ENCODE results near the gene JMY. TPM values are rescaled to one million over a fixed set of nuclear protein-coding genes. Genes with fewer than 3 reads are reported as not detected.

JMY gene
- total and polyA plus RNA-seq, 2 donors (not counting 3 experiments of a cell fraction or from before 2014, with no cell fraction given) = 1.5 to 6.5 TPM

DNA sequence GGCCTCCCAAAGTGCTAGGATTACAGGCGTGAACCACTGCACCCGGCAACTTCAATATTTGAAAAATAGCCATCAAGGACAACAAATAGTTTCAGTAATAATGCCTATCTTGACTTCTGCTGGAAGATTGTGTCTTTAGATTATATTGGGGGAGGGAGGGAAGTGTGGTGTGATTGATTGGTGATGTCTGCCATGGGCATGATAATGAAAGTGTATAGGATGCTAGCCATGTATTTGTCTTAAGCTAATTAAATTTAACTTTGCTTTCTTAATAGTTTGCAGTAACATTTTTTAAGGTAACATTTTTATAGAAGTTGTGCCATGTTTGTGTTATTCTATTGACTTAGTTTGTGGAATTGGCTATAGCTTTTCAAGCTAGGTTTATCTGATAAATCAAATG lies 4.6 kb downstream of the JMY start:
- Histone ChIP-seq H3K4me3 (replicated peaks in 1 of 3; ENCODE audit: insufficient read depth in 1 of 3, low read depth in 1 of 3, low read length in 3 of 3) (no peak overlapping the region), H3K27me3 (ENCODE audit: control insufficient read depth in 2 of 2, insufficient read depth in 2 of 2, low read length in 2 of 2) (no peaks in the 10 kb centered on the region), H3K9me3 (replicated peaks; ENCODE audit: control insufficient read depth, insufficient read depth, low read length) (no peaks in the 10 kb centered on the region), H3K9me1 (replicated peaks; ENCODE audit: control insufficient read depth, extremely low read depth, insufficient read depth, low read length) (no peaks in the 10 kb centered on the region), H3K79me2 (ENCODE audit: control insufficient read depth, insufficient read depth, low read length) (no peaks in the 10 kb centered on the region), H3K4me2 (ENCODE audit: insufficient read depth, low read length) (no peak overlapping the region), H3K36me3 (ENCODE audit: control insufficient read depth in 2 of 2, extremely low read depth in 1 of 2, insufficient read depth in 2 of 2, low read length in 2 of 2) (no peaks in the 10 kb centered on the region), H2AFZ (ENCODE audit: low read depth, low read length) (no peak overlapping the region), H3K27ac (ENCODE audit: insufficient read depth, low read depth, low read length) (no peak overlapping the region), H3K4me1 (ENCODE audit: control insufficient read depth, extremely low read depth, insufficient read depth, low read length) (peaks cover 8% of the 10 kb centered on the region), H4K20me1 (replicated peaks; ENCODE audit: control insufficient read depth, extremely low read depth, insufficient read depth, low read length) (peaks cover 7% of the 10 kb centered on the region), H3K9ac (replicated peaks; ENCODE audit: extremely low read depth, insufficient read depth, low read length) (no peak overlapping the region)
- no peak for TF ChIP-seq MYC (IDR thresholded peaks at IDR 0.05; ENCODE audit: low read depth, low read length)
- TF ChIP-seq EZH2 (IDR thresholded peaks at IDR 0.05; ENCODE audit: borderline replicate concordance, low read depth, low read length, severe bottlenecking) = no peak
- no peak for TF ChIP-seq POLR2AphosphoS5 (IDR thresholded peaks at IDR 0.05; ENCODE audit: insufficient read depth, low read depth, low read length)
- TF ChIP-seq, protein P1, sequence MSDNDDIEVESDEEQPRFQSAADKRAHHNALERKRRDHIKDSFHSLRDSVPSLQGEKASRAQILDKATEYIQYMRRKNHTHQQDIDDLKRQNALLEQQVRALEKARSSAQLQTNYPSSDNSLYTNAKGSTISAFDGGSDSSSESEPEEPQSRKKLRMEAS (IDR thresholded peaks at IDR 0.05; ENCODE audit: insufficient read depth, insufficient read length) = no peak
- no peak for TF ChIP-seq FOS (IDR thresholded peaks at IDR 0.05; ENCODE audit: borderline replicate concordance, insufficient read depth, low read length)
- no peak for TF ChIP-seq POLR2A (IDR thresholded peaks at IDR 0.05; ENCODE audit: low read depth, low read length)
- TF ChIP-seq JUN (IDR thresholded peaks at IDR 0.05; ENCODE audit: borderline replicate concordance, insufficient read depth, insufficient read length, low read depth) = no peak
- TF ChIP-seq GATA2 (IDR thresholded peaks at IDR 0.05; ENCODE audit: insufficient read depth, insufficient read length, low read depth, low read length) = no peak
- TF ChIP-seq, protein P2, sequence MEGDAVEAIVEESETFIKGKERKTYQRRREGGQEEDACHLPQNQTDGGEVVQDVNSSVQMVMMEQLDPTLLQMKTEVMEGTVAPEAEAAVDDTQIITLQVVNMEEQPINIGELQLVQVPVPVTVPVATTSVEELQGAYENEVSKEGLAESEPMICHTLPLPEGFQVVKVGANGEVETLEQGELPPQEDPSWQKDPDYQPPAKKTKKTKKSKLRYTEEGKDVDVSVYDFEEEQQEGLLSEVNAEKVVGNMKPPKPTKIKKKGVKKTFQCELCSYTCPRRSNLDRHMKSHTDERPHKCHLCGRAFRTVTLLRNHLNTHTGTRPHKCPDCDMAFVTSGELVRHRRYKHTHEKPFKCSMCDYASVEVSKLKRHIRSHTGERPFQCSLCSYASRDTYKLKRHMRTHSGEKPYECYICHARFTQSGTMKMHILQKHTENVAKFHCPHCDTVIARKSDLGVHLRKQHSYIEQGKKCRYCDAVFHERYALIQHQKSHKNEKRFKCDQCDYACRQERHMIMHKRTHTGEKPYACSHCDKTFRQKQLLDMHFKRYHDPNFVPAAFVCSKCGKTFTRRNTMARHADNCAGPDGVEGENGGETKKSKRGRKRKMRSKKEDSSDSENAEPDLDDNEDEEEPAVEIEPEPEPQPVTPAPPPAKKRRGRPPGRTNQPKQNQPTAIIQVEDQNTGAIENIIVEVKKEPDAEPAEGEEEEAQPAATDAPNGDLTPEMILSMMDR (IDR thresholded peaks at IDR 0.05; ENCODE audit: extremely low read depth in 1 of 2, insufficient read depth in 1 of 2, low read depth in 1 of 2, low read length in 2 of 2) = no peak
- DNase-seq (ENCODE audit: low read depth, low spot score) (no peak), FAIRE-seq (no peak)
- ChIA-PET POLR2A (no interaction called here), CTCF (interaction anchor here (0.7 to 1.4 kb wide), 3 partner anchors 16 to 341 kb away, joined by 3 to 5 read pairs (median 3); no protein-coding TSS in a partner anchor)
- dilution Hi-C loops (cut with MboI; ENCODE audit: extremely low pct_ligation_motif_present, low sequenced_read_pairs) (no loop called here), intact Hi-C loops (cut with micrococcal nuclease) (no loop called here)
- BruUV-seq (replicated peaks) = no TSS peak
